Measurements from ENCODE around the gene WDR12. TPM values are rescaled to one million over a fixed set of nuclear protein-coding genes. Genes with fewer than 3 reads are reported as not detected.
A peak's percentile ranks its signal among the peaks of the same experiment; 100 is the strongest.
"Not testable (repeated sequence)": the region's sequence is repeated elsewhere in the genome, so short reads cannot be mapped to it uniquely, and the experiment has no call there.

The WDR12 gene
- total and polyA plus RNA-seq, 9 of the 15 experiments (the other 6 are each of a cell fraction or from before 2014, with no cell fraction given): 109 to 554 (median 174) TPM

DNA sequence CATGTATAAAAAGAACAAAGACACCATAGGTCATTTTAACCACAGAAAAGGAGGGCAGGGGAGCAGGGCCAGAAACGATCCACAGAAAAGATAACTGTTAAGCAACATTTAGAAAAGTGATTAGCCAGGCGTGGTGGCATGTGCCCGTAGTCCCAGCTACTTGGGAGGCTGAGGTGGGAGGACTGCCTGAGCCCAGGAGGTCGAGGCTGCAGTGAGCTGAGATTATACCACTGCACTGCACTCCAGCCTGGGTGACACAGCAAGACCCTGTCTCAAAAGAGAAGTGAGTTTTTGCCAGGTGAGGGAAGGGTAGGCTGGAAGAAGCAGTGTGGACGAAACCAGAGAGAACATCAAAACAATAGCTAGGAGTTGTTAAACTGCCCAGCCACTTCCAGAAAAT, 3.3 kb downstream of the WDR12 start:
- FAIRE-seq: no peak
- Histone ChIP-seq H3K4me1 (replicated peaks in 1 of 2; ENCODE audit: control insufficient read depth in 2 of 2, insufficient read depth in 2 of 2, low read length in 2 of 2) (peaks cover 0 to 5% of the 10 kb centered on the region in 2 experiments; a peak in 2 of 5 replicates), H3K4me3 (peak overlapping the region; percentile 17; the same call in 1 of the 2 replicates), H3K36me3 (ENCODE audit: control insufficient read depth, insufficient read depth, low read length) (peaks cover 44% of the 10 kb centered on the region; the same call in 2 of the 3 replicates), H3K4me2 (ENCODE audit: insufficient read depth, low read length) (peak overlapping the region; percentile 37; the same call in 1 of the 2 replicates), H3K9me1 (ENCODE audit: control insufficient read depth, insufficient read depth, low read length) (no peaks in the 10 kb centered on the region), H3K79me2 (ENCODE audit: control insufficient read depth, insufficient read depth, low read length) (peaks cover 87% of the 10 kb centered on the region), H4K20me1 (replicated peaks; ENCODE audit: control insufficient read depth, insufficient read depth, low read length) (no peaks in the 10 kb centered on the region), H2AFZ (ENCODE audit: low read depth, low read length) (no peak overlapping the region), H3K27me3 (ENCODE audit: control insufficient read depth in 2 of 2, insufficient read depth in 2 of 2, low read length in 2 of 2) (no peaks in the 10 kb centered on the region), H3K27ac (ENCODE audit: extremely low read depth, low read depth, low read length) (no peak overlapping the region), H3K9me3 (replicated peaks; ENCODE audit: control insufficient read depth, insufficient read depth, low read depth, low read length) (no peaks in the 10 kb centered on the region), H3K9ac (ENCODE audit: insufficient read depth in 1 of 2, low read depth in 2 of 2, low read length in 2 of 2) (0 out of 4 replicates have a peak overlapping the region, but pooled peaks of 1 of the 2 experiments have one; percentile 40)
- BruUV-seq (replicated peaks): no TSS peak
- TF ChIP-seq ZNF24 (IDR thresholded peaks at IDR 0.05) (no peak), DACH1 (IDR thresholded peaks at IDR 0.05; ENCODE audit: partially characterized antibody) (no peak), SRSF9 (IDR thresholded peaks at IDR 0.05; ENCODE audit: borderline replicate concordance, low read depth, low read length) (no peak), ZNF274 (IDR thresholded peaks at IDR 0.05; ENCODE audit: borderline replicate concordance, low read depth, low read length) (no peak), ZNF174 (CRISPR knock-in tag; IDR thresholded peaks at IDR 0.05) (no peak), ZFPM2 (CRISPR knock-in tag; IDR thresholded peaks at IDR 0.05) (no peak), BCOR (IDR thresholded peaks at IDR 0.05) (no peak)
- in situ Hi-C loops (cut with MboI) (no loop called here), intact Hi-C loops (cut with micrococcal nuclease) (no loop called here)
- 48% methylated on average over 5 of the region's 5 CpGs for WGBS (ENCODE audit: insufficient coverage, low coverage, missing lambda C conversion rate)
- CTCF ChIA-PET (ENCODE audit: low intra/inter-chr PET ratio): no interaction called here
- DNase-seq (ENCODE audit: extremely low read depth in 1 of 4, low spot score in 3 of 4): no peak
- POLR2A ChIA-PET: interaction anchor here (1.4 kb wide), 1 partner anchor 15 kb away, joined by 5 read pairs; no protein-coding TSS in a partner anchor
- ATAC-seq: no peak

DNA sequence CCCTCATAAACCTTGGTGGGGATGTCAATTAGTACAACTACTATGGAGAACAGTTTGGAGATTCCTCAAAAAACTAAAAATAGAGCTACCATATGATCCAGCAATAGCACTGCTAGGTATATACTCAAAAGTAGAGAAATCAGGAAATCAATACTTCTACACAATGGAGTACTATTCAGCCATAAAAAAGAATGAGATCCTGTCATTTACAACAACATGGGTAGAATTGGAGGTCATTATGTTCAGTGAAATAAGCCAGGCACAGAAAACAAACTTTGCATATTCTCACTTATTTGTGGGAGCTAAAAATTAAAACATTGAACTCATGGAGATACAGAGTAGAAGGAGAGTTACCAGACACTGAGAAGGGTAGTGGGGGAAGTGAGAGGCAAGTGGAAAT, 6.0 kb downstream of the WDR12 start:
- Histone ChIP-seq H3K79me2 (ENCODE audit: control insufficient read depth, insufficient read depth, low read length) (peaks cover 78% of the 10 kb centered on the region), H3K36me3 (ENCODE audit: control insufficient read depth, insufficient read depth, low read length) (peaks cover 66% of the 10 kb centered on the region)
- DNase-seq (ENCODE audit: extremely low read depth in 1 of 4, low spot score in 3 of 4); H3K9me1 ChIP-seq (ENCODE audit: control insufficient read depth, insufficient read depth, low read length); POLR2A ChIA-PET; H3K27me3 ChIP-seq (ENCODE audit: control insufficient read depth in 2 of 2, insufficient read depth in 2 of 2, low read length in 2 of 2); in situ Hi-C loops (cut with MboI); ATAC-seq; H3K4me3 ChIP-seq; H3K4me2 ChIP-seq (ENCODE audit: insufficient read depth, low read length); H3K9me3 ChIP-seq (replicated peaks; ENCODE audit: control insufficient read depth, insufficient read depth, low read depth, low read length); H3K27ac ChIP-seq (ENCODE audit: extremely low read depth, low read depth, low read length); H2AFZ ChIP-seq (ENCODE audit: low read depth, low read length); CTCF ChIA-PET (ENCODE audit: low intra/inter-chr PET ratio); H4K20me1 ChIP-seq (replicated peaks; ENCODE audit: control insufficient read depth, insufficient read depth, low read length); intact Hi-C loops (cut with micrococcal nuclease); H3K9ac ChIP-seq (ENCODE audit: insufficient read depth in 1 of 2, low read depth in 2 of 2, low read length in 2 of 2); H3K4me1 ChIP-seq (replicated peaks in 1 of 2; ENCODE audit: control insufficient read depth in 2 of 2, insufficient read depth in 2 of 2, low read length in 2 of 2): not testable (repeated sequence)
- TSS peak; percentile 0 for BruUV-seq (replicated peaks)
- FAIRE-seq: peak; percentile 37
- TF ChIP-seq BCOR (IDR thresholded peaks at IDR 0.05) (0 out of 2 replicates have a peak, but pooled peaks have one; percentile 24), RBM25 (IDR thresholded peaks at IDR 0.05; ENCODE audit: low read depth, low read length, severe bottlenecking) (peak; percentile 25), ZNF146 (CRISPR knock-in tag; IDR thresholded peaks at IDR 0.05; ENCODE audit: unreplicated experiment) (peak; percentile 65)

Measured in K562 (cell line).